HFF-Myc (cell line): ENCODE data around the gene C1QTNF3.

Source experiments
- DNase-seq: peaks from one replicate; pipeline ENCODE4 v3.0.0-alpha.2; 2011; ENCODE audit warnings: low read depth; ENCODE audit errors: extremely low read depth
- H3K4me3 ChIP-seq: replicated peaks from 2 replicates; pipeline ENCODE4 v1.5.1; 2011; ENCODE audit warnings: low read depth, mild to moderate bottlenecking, control low read depth, low read length
- TF ChIP-seq, protein P1 (sequence below): IDR thresholded peaks from 2 replicates; pipeline ENCODE4 v1.5.1; 2012; ENCODE audit warnings: mild to moderate bottlenecking, low read depth, low read length, control low read depth; ENCODE audit errors: missing control alignments

The C1QTNF3 gene

DNA sequence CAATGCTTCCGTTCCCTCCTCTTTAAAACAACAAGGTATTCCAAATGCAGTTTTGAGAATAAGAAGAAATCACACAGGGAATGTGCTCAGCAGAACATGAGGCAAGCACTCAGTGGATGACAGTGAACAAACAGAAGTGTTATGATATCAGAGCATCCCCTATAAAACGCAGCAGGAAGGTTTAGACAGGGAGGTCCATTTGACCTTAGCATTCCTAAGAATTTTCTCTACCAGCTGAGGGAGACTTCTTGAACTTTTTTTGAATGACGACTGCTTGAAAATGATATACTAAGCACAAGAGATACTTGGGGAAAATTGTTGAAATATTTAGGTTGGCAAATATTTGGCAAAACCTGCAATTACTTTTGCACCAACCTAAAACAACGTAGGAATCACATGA lies 39.1 kb downstream of the C1QTNF3 start:
- no peak for DNase-seq
- TF ChIP-seq, protein P1, sequence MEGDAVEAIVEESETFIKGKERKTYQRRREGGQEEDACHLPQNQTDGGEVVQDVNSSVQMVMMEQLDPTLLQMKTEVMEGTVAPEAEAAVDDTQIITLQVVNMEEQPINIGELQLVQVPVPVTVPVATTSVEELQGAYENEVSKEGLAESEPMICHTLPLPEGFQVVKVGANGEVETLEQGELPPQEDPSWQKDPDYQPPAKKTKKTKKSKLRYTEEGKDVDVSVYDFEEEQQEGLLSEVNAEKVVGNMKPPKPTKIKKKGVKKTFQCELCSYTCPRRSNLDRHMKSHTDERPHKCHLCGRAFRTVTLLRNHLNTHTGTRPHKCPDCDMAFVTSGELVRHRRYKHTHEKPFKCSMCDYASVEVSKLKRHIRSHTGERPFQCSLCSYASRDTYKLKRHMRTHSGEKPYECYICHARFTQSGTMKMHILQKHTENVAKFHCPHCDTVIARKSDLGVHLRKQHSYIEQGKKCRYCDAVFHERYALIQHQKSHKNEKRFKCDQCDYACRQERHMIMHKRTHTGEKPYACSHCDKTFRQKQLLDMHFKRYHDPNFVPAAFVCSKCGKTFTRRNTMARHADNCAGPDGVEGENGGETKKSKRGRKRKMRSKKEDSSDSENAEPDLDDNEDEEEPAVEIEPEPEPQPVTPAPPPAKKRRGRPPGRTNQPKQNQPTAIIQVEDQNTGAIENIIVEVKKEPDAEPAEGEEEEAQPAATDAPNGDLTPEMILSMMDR: no peak
- no peak overlapping the region for H3K4me3 ChIP-seq

DNA sequence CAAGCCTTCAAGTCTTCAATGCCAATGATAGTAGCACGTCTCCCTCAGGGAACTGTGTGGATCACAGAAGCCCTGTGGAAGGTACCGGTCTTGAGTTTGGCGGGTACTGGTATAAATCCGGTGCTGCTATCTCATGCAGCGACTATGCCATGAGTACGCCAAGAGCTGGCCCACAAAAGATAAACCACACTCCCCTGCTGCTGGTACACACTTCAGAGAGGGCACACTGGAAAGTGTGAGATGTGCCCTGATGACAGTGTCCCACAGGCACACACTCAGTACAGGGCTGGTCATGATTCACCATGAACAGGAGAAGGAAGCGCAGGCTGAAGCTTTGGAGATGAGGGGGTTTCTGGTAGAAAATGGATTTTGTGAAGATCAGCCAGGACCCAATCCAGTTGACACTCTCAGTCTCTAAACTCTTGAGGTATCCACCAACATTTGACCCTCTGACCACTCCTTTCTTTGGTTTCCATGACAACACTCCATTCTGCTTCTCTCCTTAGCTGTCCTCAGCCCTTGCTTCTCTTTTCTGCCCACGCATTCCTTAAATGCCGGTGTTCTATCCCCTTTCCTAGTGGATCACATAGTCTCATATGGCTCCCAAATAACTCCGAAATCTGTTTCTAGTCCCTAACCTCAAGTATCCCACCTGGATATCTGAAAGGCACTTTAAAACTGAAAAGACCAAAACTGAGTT lies 40.2 kb downstream of the C1QTNF3 start:
- TF ChIP-seq, protein P1: no peak
- no peak for DNase-seq
- no peak overlapping the region for H3K4me3 ChIP-seq

DNA sequence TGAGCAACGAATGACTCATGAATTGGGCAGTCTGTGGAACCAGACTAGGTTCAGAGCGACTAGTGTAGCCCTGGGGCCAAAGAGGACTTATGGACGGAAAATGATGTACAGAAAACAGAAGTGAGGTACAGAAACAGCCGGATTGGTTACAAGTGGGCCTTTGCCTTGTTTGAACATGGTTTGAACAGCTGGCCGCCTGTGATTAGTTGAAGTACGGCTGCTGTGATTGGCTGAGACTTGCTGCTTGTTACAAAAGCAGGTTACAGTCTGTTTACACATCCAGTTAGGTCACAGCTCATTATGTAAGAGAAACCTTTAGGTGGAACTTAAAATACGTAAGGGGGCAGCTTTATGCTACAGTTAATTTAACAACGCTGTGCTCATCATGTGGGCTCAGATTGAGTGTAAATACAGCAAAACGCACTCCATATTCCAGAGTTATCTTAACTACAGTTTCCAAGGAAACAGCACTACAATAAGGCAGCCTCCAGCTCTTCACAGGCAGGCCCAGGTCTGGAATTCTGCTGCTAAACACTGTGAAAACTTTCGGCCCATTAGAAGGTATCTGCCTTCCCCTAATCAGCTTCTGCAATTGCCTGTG lies 41.7 kb downstream of the C1QTNF3 start:
- H3K4me3 ChIP-seq: no peak overlapping the region
- no peak for DNase-seq
- TF ChIP-seq, protein P1: no peak

DNA sequence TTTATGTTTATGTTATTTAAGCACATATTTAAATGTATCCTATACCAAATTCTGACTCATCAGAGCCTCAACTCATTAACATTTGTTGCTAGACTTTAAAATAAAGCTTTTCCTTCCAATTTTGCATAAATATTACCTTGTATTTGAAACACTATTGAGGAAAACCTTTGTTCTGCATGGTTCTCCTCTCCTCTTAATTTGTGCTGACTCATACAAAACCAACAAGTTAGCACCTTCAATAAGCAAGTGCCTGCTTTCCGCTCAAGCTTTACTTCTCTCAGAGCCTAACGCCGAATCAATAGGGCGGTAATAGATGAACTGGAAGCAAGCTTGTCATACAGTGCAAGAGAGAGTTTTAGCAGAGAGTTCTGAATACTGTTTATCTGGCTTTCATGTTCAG lies 43.0 kb downstream of the C1QTNF3 start:
- no peak overlapping the region for H3K4me3 ChIP-seq
- TF ChIP-seq, protein P1: no peak
- DNase-seq: no peak

DNA sequence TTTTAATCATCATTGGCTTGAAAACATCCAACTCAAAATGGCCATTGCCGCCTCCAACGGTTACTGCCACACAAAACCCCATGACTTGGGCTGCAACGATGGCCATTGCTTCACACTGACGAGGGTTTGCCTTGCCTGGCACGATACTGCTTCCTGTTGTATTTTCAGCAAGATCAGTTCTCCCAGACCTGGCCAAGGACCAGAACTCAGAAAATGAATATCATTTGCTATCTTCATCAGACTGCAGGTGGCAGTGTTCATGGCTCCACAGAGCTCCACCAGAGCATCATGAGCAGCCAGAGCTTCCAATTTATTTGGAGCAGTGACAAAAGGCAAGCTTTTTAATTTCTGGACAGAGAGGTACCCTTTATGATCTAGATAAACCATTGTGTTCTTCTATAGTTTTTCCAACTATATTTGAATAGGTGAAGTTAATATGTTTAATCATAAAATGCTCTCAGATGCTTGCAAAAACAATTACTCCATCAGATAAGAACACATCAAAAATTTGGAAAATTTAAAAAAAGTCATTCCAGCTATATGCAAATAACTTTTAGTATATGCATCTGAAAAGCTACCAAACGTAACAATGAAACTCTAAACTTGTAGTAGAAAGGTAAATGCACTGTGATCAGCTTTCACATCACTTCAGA lies 45.6 kb downstream of the C1QTNF3 start:
- no peak overlapping the region for H3K4me3 ChIP-seq
- TF ChIP-seq, protein P1: peak; percentile 69
- DNase-seq: peak; percentile 72

DNA sequence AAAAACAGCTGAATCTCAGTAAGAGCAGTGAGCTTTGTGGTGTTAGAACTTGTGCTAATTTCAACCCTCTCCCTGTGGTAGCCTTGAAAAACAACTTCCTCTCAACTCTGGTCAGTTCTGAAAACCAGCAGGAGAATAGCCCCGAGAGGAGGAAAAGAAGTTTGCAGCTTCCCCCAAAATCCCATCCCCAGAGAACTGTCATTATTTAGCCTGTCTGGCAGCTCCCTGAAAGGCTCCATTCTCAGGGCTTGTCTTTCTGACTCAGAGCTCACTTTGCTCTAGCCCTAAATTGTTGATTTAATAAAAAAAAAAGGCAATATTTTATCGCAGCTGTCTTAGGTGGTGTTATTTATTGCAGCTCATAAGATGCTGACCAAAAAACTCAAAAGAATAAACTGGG lies 47.1 kb downstream of the C1QTNF3 start:
- H3K4me3 ChIP-seq: no peak overlapping the region
- DNase-seq: no peak
- TF ChIP-seq, protein P1: no peak
